Chondrocyte (in vitro differentiated cells): ENCODE measurements around the gene UBXN6. TPM values are rescaled to one million over a fixed set of nuclear protein-coding genes. Genes with fewer than 3 reads are reported as not detected.

Source experiments
- DNase-seq: peaks from one replicate; pipeline ENCODE4 v3.0.0; 2021; ENCODE audit warnings: mixed read lengths, low spot score
- H3K27ac Mint-ChIP-seq: one replicate; pipeline ENCODE4 v1.8.0; 2021; ENCODE audit warnings: mild to moderate bottlenecking, moderate library complexity, mixed read lengths; ENCODE audit not compliant: unreplicated experiment
- H3K27me3 Mint-ChIP-seq: 2 replicates; pipeline ENCODE4 v1.8.0; 2021; ENCODE audit warnings: low read depth, mixed read lengths
- H3K36me3 Mint-ChIP-seq: 2 replicates; pipeline ENCODE4 v1.8.0; 2021; ENCODE audit warnings: low read depth, mixed read lengths
- H3K4me1 Mint-ChIP-seq: 2 replicates; pipeline ENCODE4 v1.8.0; 2021; ENCODE audit warnings: low read depth, mild to moderate bottlenecking, mixed read lengths
- H3K4me3 Mint-ChIP-seq: one replicate; pipeline ENCODE4 v1.8.0; 2021; ENCODE audit warnings: mild to moderate bottlenecking, moderate library complexity, mixed read lengths; ENCODE audit not compliant: unreplicated experiment
- H3K9me3 Mint-ChIP-seq: 2 replicates; pipeline ENCODE4 v1.8.0; 2021; ENCODE audit warnings: low read depth, mixed read lengths
- CTCF ChIP-seq: fragments of 200-600 bp; sonication (generic); IDR thresholded peaks from 2 replicates; pipeline ENCODE4 v1.5.0; 2021; ENCODE audit warnings: antibody characterized with exemption, mild to moderate bottlenecking, moderate library complexity
- total RNA-seq: library from RNA; stranded (reverse); gene quantifications from 3 replicates; pipeline ENCODE4 v1.2.1, GENCODE V29; 2021

Gene UBXN6
- total RNA-seq, 1 donor from 2014 or later: 86.9 TPM

DNA sequence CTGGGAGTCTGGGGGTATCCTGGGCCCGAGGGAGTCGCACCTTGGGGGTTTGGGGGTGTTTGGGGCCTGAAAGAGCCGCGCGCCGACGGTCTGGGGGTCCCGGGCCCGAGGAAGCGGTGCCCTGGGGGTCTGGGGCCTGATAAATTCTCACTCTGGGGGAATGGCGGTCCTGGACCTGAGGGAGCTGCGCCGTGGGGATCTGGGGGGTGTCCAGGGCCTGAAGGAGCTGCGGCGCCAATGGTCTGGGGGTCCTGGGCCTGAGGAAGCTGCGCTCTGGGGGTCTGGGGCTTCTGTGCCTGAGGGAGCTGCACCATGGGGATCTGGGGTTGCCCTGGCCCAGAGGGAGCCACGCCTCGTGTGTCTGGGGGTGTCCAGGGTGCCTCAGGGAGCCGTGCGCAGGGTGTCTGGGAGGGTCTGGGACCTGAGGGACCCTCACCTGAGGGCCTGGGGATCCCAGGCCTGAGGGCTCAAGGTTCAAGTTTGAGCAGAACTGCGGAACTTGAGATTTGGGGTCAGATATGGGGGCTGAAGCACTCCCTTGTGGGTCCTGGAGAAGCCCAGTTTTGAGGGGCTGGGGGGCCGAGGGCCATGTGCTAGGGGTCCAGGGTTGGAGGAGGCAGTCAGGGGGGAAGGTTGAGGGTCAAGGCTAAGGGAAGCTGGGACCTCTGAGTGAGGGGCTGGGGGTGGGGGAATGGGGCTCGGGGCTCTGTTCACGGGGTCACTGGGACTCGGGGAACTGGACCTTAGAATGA lies 15.6 kb upstream of the UBXN6 start:
- no peak for DNase-seq
- Mint-ChIP-seq H3K27me3 (no peaks in the 10 kb centered on the region), H3K36me3 (peaks cover 5% of the 10 kb centered on the region), H3K9me3 (no peaks in the 10 kb centered on the region), H3K4me1 (peaks cover 21% of the 10 kb centered on the region), H3K4me3 (peak overlapping the region; percentile 87), H3K27ac (peak overlapping the region; percentile 89)
- no peak for TF ChIP-seq CTCF

GRCh38 chr19:4472174-4472974 lies 14.8 kb upstream of the UBXN6 start, which contains the start of gene HDGFL2:
HDGFL2 (plus strand) TSS chr19:4472297; CDS start chr19:4472351, 54 bp downstream.
- Mint-ChIP-seq H3K27me3 (no peaks in the 10 kb centered on the region), H3K27ac (peak within 1 kb of the TSS; percentile 65), H3K4me3 (peak within 1 kb of the TSS; percentile 87), H3K36me3 (peaks cover 3% of the 10 kb centered on the region), H3K4me1 (peaks cover 21% of the 10 kb centered on the region), H3K9me3 (no peaks in the 10 kb centered on the region)
- DNase-seq: no peak
- no peak for TF ChIP-seq CTCF

DNA sequence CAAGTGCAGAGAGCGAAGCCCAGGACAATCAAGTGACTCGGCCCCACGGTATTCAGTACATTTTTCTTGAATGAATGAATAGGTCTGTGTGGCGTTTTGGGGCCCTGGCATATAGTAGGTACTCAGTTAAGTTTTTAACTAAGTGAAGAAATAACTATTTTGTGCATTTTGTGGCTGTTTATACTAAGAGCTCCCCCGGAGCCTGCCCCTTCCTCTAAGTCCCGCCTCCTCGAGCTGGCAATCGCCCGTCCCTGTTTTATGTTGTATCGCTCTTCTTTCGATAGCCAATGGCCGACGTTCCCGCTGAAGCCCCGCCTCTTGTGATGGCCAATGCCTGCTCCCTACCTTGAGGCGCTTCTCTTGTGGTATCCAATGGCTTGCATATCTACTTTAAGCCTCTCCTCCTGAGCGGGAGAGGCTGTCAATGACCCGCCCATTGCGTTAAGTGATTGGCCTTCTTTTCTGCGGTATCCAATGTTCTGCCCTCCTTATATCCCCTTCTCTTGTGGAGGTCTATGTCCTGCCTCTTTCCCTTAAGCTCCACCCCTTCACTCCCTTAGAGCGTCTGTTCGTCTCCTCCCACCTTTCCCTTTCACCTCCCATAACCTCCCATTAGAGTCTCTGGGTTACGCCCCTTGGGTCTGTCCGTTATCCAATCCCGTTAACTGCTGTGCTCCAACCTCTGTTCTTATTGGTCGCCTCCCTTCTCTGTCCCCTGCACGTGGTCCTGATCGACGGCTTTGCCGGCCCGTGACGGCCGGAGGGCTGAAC lies 14.0 kb upstream of the UBXN6 start:
- H3K27ac Mint-ChIP-seq: no peak overlapping the region
- no peak for TF ChIP-seq CTCF
- H3K4me3 Mint-ChIP-seq: no peak overlapping the region
- no peaks in the 10 kb centered on the region for H3K27me3 Mint-ChIP-seq
- H3K4me1 Mint-ChIP-seq: peaks cover 21% of the 10 kb centered on the region
- peaks cover 2% of the 10 kb centered on the region for H3K36me3 Mint-ChIP-seq
- DNase-seq: no peak
- no peaks in the 10 kb centered on the region for H3K9me3 Mint-ChIP-seq

DNA sequence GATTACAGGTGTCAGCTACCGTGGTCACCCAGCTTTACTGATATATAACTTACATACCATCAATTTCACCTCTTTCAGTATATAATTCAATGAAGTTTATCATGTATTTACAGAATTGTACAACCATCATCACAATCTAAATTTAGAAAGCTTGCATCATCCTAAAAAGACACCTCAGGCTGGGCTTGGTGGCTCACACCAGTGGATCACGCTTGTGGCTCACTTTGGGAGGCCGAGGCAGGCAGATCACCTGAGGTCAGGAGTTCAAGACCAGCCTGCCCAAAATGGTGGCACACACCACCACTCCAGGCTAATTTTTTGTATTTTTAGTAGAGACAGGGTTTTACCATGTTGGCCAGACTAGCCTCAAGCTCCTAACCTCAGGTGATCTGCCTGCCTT lies 10.2 kb upstream of the UBXN6 start:
- TF ChIP-seq CTCF: no peak
- H3K4me3 Mint-ChIP-seq: no peak overlapping the region
- H3K27me3 Mint-ChIP-seq: no peaks in the 10 kb centered on the region
- peaks cover 5% of the 10 kb centered on the region for H3K4me1 Mint-ChIP-seq
- H3K9me3 Mint-ChIP-seq: no peaks in the 10 kb centered on the region
- no peaks in the 10 kb centered on the region for H3K36me3 Mint-ChIP-seq
- DNase-seq: no peak
- no peak overlapping the region for H3K27ac Mint-ChIP-seq
